GM12878 (cell line): ENCODE results near the gene CDCA7. TPM values are rescaled to one million over a fixed set of nuclear protein-coding genes. Genes with fewer than 3 reads are reported as not detected.
"Not testable (repeated sequence)": the region's sequence is repeated elsewhere in the genome, so short reads cannot be mapped to it uniquely, and the experiment has no call there.

Experiments
- ATAC-seq: fragments of 200-7000 bp; cut with Tn5 transposase; 3 replicates; pipeline ENCODE4 v1.9.1; 2020; ENCODE audit warnings: mild to moderate bottlenecking, moderate library complexity
- BruUV-seq: library from RNA; stranded (reverse); fragments of 400-500 nt; replicated peaks from 2 replicates; lab custom pipeline; 2021; lab: Mats Ljungman, UMichigan
- CTCF ChIA-PET: fragments of 300-600 bp; sonication (Branson Sonifier 250); formaldehyde crosslinking; extraction: SDS; loops from one replicate; lab custom pipeline; 2021; ENCODE audit warnings: inconsistent platforms; lab: Yijun Ruan, JAX
- POLR2A ChIA-PET: fragments of 350-600 bp; formaldehyde crosslinking; extraction: SDS; loops from one replicate; lab custom pipeline; 2021; ENCODE audit warnings: inconsistent platforms; lab: Charles Lee
- RAD21 ChIA-PET: fragments of 300-600 bp; sonication (Branson Sonifier 250); formaldehyde crosslinking; loops from one replicate; lab custom pipeline; 2023; ENCODE audit warnings: antibody characterized with exemption; ENCODE audit not compliant: unreplicated experiment; lab: Charles Lee
- SMC1A ChIA-PET: fragments of 300-600 bp; sonication (Branson Sonifier 250); formaldehyde crosslinking; loops from one replicate; lab custom pipeline; 2023; ENCODE audit not compliant: unreplicated experiment, uncharacterized antibody; lab: Charles Lee
- DNase-seq: peaks from one replicate; pipeline ENCODE4 v3.0.0-alpha.2; 2011; ENCODE audit warnings: low read depth, low spot score
- FAIRE-seq: peaks from 3 replicates; lab custom pipeline; 2011; peaks lifted over from hg19 to GRCh38; lab: Jason Lieb, UNC
- H2AFZ ChIP-seq: 2 replicates; pipeline ENCODE4 v1.6.0; 2011; ENCODE audit warnings: low read depth, low read length, control low read depth; ENCODE audit not compliant: control insufficient read depth
- H3K27ac ChIP-seq: 2 replicates; pipeline ENCODE4 v1.5.1; 2011; ENCODE audit warnings: control low read depth; ENCODE audit not compliant: control insufficient read depth, insufficient read depth
- H3K27me3 ChIP-seq, 2 experiments: replicated peaks in 1 of 2; 2 replicates each; pipeline versions ENCODE4 v1.6.0 to v1.6.1; 2011; ENCODE audit warnings: low read length in 1 of 2; ENCODE audit not compliant: control insufficient read depth in 2 of 2, insufficient read depth in 2 of 2
- H3K36me3 ChIP-seq, 2 experiments: 2 replicates each; pipeline ENCODE4 v1.5.1; 2011; ENCODE audit warnings: low read length in 1 of 2; ENCODE audit not compliant: control insufficient read depth in 2 of 2, insufficient read depth in 2 of 2
- H3K4me1 ChIP-seq: 2 replicates; pipeline ENCODE4 v1.6.1; 2011; ENCODE audit warnings: mild to moderate bottlenecking, low read length, moderate library complexity, mixed read lengths; ENCODE audit not compliant: control insufficient read depth, insufficient read depth
- H3K4me2 ChIP-seq: 2 replicates; pipeline ENCODE4 v1.6.0; 2011; ENCODE audit warnings: control low read depth; ENCODE audit not compliant: control insufficient read depth, insufficient read depth
- H3K4me3 ChIP-seq: fragments of 200-600 bp; sonication (generic); 2 replicates; pipeline ENCODE4 v1.5.1; 2016
- H3K79me2 ChIP-seq: 2 replicates; pipeline ENCODE4 v1.6.0; 2011; ENCODE audit warnings: low read length; ENCODE audit not compliant: control insufficient read depth, insufficient read depth
- H3K9ac ChIP-seq: 2 replicates; pipeline ENCODE4 v1.8.0; 2011; ENCODE audit warnings: low read length, control low read depth, mixed read lengths; ENCODE audit not compliant: control insufficient read depth, insufficient read depth
- H3K9me3 ChIP-seq: replicated peaks from 3 replicates; pipeline ENCODE4 v1.5.1; 2011; ENCODE audit warnings: mild to moderate bottlenecking, low read length; ENCODE audit not compliant: control insufficient read depth, insufficient read depth
- H4K20me1 ChIP-seq: 2 replicates; pipeline ENCODE4 v1.6.0; 2011; ENCODE audit not compliant: control insufficient read depth, insufficient read depth
- RELA ChIP-seq: fragments of 450-650 bp; IDR thresholded peaks from 2 replicates; pipeline ENCODE4 v1.8.0; 2014; ENCODE audit warnings: borderline replicate concordance; ENCODE audit not compliant: partially characterized antibody
- TBL1XR1 ChIP-seq: IDR thresholded peaks from 2 replicates; pipeline ENCODE4 v1.6.1; 2012; ENCODE audit warnings: low read depth, low read length, improper control_type of control experiment
- WGBS: methylation state at CpG from one replicate; pipeline ENCODE4 v1.1.6; 2016; ENCODE audit warnings: low lambda C conversion rate; ENCODE audit not compliant: insufficient replicate concordance, insufficient coverage; ENCODE audit errors: missing lambda C conversion rate; 5-methylcytosine and 5-hydroxymethylcytosine counted together
- in situ Hi-C: fragments of 300-500 bp; cut with MboI; formaldehyde crosslinking; loops from 9 replicates; pipeline ENCODE4 v1.14.3; 2018; ENCODE audit warnings: mixed read lengths
- intact Hi-C: fragments of 100-400 bp; cut with micrococcal nuclease; formaldehyde crosslinking; loops from one replicate; pipeline ENCODE4 v1.14.2; 2022; ENCODE audit not compliant: unreplicated experiment
- polyA plus RNA-seq, 11 experiments: library from polyadenylated mRNA; depleted of rRNA in 4 of 11; unstranded in 6 of 11; stranded (reverse) in 5 of 11; fragments of >200 nt; fragmentation: Nextera tagmentation in 4 of 11; fragmentation: Illumina TruSeq in 1 of 11; extraction: Ambion mirVana in 4 of 11; extraction: Trizol in 1 of 11; gene quantifications; 1 replicate in 1 of 11; 2 replicates in 10 of 11; pipeline versions ENCODE4 v1.2.1 to v1.2.3, GENCODE V29; 2011 to 2016; ENCODE audit warnings: inconsistent platforms in 2 of 11, missing spikeins in 2 of 11, low read depth in 1 of 11
- total RNA-seq, 4 experiments: library from RNA; depleted of rRNA in 3 of 4; stranded (reverse); fragments of >200 nt in 3 of 4; fragmentation: Illumina TruSeq in 1 of 4; extraction: Trizol in 1 of 4; gene quantifications; 2 replicates each; pipeline versions ENCODE4 v1.2.1 to v1.2.3, GENCODE V29; 2013 to 2021
- TF ChIP-seq, protein P1 (sequence below): IDR thresholded peaks from 2 replicates; pipeline ENCODE4 v1.6.1; 2012; ENCODE audit warnings: low read depth, low read length, improper control_type of control experiment

Gene CDCA7
- total and polyA plus RNA-seq, 10 of the 15 experiments (the other 5 are each of a cell fraction or from before 2014, with no cell fraction given) = 23.5 to 71.3 (median 40.8) TPM

DNA sequence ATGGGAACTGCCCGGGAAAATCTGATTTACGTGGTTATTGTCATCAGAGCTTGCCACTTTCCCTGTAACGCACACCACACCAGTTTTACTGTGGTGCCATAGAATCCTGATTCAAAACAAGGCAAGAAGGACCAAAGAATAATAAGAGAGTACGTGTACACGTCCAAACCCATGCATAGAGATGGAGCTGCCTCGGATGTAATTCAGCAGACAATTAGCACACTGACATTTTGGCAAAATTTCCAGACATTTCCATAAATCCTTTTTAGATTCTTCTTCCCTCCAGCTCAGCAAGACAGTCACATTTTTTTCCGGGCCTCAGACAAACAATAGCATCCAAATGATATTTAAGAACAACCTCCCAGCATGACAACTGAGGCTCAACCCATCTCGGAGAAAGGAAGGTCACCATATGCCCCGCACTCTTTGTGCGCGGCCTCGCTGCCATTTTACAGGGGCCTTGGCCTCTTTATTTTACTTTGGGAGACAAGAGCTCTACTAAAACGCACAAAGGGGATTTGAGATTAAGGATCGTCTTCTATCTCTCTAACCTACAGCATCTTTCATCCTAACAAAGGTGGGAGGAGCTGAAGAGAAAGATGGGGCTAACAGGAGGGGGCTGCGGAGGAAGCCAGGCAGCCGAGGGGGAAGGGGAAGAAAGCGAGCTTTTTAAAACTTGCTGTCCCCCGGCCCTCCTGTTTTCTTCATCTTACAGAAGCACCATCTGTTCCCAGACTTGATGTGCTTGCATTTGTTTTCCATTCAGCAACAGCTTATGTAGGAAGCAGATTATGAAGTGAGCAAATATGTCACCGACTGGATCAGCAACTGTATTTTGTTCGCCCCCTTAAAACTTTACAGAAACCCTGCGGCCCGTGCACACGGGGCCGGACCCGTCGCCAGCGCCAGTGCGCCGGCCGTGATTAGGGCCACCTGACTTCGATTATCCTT is 61.0 kb downstream of the CDCA7 start:
- intact Hi-C loops (no loop called here), in situ Hi-C loops (no loop called here)
- Histone ChIP-seq H3K4me1 (no peaks in the 10 kb centered on the region), H3K4me2 (no peak overlapping the region), H3K27ac (no peak overlapping the region), H3K9me3 (no peaks in the 10 kb centered on the region), H3K36me3 (no peaks in the 10 kb centered on the region), H3K4me3 (no peak overlapping the region), H3K9ac (no peak overlapping the region), H4K20me1 (no peaks in the 10 kb centered on the region), H3K79me2 (no peaks in the 10 kb centered on the region), H3K27me3 (peaks cover 0 to 3% of the 10 kb centered on the region in 2 experiments; a peak in 1 of 4 replicates), H2AFZ (no peak overlapping the region)
- no TSS peak for BruUV-seq
- CTCF ChIA-PET = no interaction called here
- 59% methylated on average over 29 of the region's 31 CpGs for WGBS
- RAD21 ChIA-PET = no interaction called here
- SMC1A ChIA-PET = interaction anchor here (0.6 kb wide), 1 partner anchor 13 kb away, joined by 3 read pairs; no protein-coding TSS in a partner anchor
- TF ChIP-seq, protein P1, sequence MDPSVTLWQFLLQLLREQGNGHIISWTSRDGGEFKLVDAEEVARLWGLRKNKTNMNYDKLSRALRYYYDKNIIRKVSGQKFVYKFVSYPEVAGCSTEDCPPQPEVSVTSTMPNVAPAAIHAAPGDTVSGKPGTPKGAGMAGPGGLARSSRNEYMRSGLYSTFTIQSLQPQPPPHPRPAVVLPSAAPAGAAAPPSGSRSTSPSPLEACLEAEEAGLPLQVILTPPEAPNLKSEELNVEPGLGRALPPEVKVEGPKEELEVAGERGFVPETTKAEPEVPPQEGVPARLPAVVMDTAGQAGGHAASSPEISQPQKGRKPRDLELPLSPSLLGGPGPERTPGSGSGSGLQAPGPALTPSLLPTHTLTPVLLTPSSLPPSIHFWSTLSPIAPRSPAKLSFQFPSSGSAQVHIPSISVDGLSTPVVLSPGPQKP = no peak
- TF ChIP-seq TBL1XR1 (no peak), RELA (no peak)
- no peak for ATAC-seq
- FAIRE-seq = no peak
- POLR2A ChIA-PET = interaction anchor here (0.9 kb wide), 1 partner anchor 10 kb away, joined by 3 read pairs; no protein-coding TSS in a partner anchor
- no peak for DNase-seq

GRCh38 chr2:173416415-173417152 is 61.9 kb downstream of the CDCA7 start:
- ChIA-PET CTCF (interaction anchor here (0.9 kb wide), 1 partner anchor 14 kb away, joined by 3 read pairs; no protein-coding TSS in a partner anchor), POLR2A (interaction anchor here (0.6 to 0.7 kb wide), 2 partner anchors 46 to 316 kb away, joined by 4 to 5 read pairs; no protein-coding TSS in a partner anchor)
- H3K27me3 ChIP-seq, H3K9ac ChIP-seq, BruUV-seq, SMC1A ChIA-PET, FAIRE-seq, H3K27ac ChIP-seq, H3K79me2 ChIP-seq, RAD21 ChIA-PET, H3K4me3 ChIP-seq, H3K36me3 ChIP-seq, DNase-seq, H3K9me3 ChIP-seq, in situ Hi-C loops, intact Hi-C loops, H3K4me2 ChIP-seq, H4K20me1 ChIP-seq, ATAC-seq, H3K4me1 ChIP-seq, H2AFZ ChIP-seq: not testable (repeated sequence)
- whole genome bisulfite sequencing = 67% methylated on average over 24 of the region's 26 CpGs
